ENCODE data around the gene FOXJ3.

FOXJ3 gene

GRCh38 chr1:42127767-42128166 is 207.3 kb downstream of the FOXJ3 start:
- in situ Hi-C loops (cut with MboI; ENCODE audit: low sequenced_read_pairs): no loop called here
